Hepatocyte (in vitro differentiated cells): ENCODE data around the gene LHX3. TPM values are rescaled to one million over a fixed set of nuclear protein-coding genes. Genes with fewer than 3 reads are reported as not detected.

Experiments used
- DNase-seq: peaks from one replicate; pipeline ENCODE4 v3.0.0-alpha.2; 2016; ENCODE audit warnings: low spot score
- H2AFZ ChIP-seq: fragments of 200-600 bp; sonication (generic); 2 replicates; pipeline ENCODE4 v1.6.0; 2016; ENCODE audit warnings: antibody characterized with exemption, mild to moderate bottlenecking
- H3K27ac ChIP-seq: fragments of 200-600 bp; sonication (generic); 2 replicates; pipeline ENCODE4 v1.5.1; 2016; ENCODE audit warnings: mild to moderate bottlenecking
- H3K27me3 ChIP-seq: fragments of 200-600 bp; sonication (generic); 2 replicates; pipeline ENCODE4 v1.6.1; 2016
- H3K36me3 ChIP-seq: fragments of 200-600 bp; sonication (generic); replicated peaks from 2 replicates; pipeline ENCODE4 v1.5.1; 2016; ENCODE audit warnings: low read depth; ENCODE audit not compliant: insufficient read depth
- H3K4me1 ChIP-seq: fragments of 200-600 bp; sonication (generic); 2 replicates; pipeline ENCODE4 v1.5.1; 2016; ENCODE audit warnings: mild to moderate bottlenecking, moderate library complexity; ENCODE audit not compliant: insufficient read depth
- H3K4me2 ChIP-seq: fragments of 200-600 bp; sonication (generic); 2 replicates; pipeline ENCODE4 v1.6.0; 2016
- H3K4me3 ChIP-seq: fragments of 200-600 bp; sonication (generic); 2 replicates; pipeline ENCODE4 v1.5.1; 2016; ENCODE audit warnings: mild to moderate bottlenecking
- H3K79me2 ChIP-seq: fragments of 200-600 bp; sonication (generic); 2 replicates; pipeline ENCODE4 v1.6.0; 2017; ENCODE audit warnings: mild to moderate bottlenecking
- H3K9me2 ChIP-seq: fragments of 200-600 bp; sonication (generic); replicated peaks from 2 replicates; pipeline ENCODE4 v1.6.0; 2017; ENCODE audit warnings: mild to moderate bottlenecking; ENCODE audit not compliant: insufficient read depth
- H3K9me3 ChIP-seq: fragments of 200-600 bp; sonication (generic); 2 replicates; pipeline ENCODE4 v1.5.1; 2016; ENCODE audit warnings: low read depth, mild to moderate bottlenecking
- H4K20me1 ChIP-seq: fragments of 200-600 bp; sonication (generic); 2 replicates; pipeline ENCODE4 v1.6.0; 2016; ENCODE audit warnings: mild to moderate bottlenecking; ENCODE audit not compliant: insufficient read depth, poor library complexity, severe bottlenecking
- CTCF ChIP-seq: fragments of 200-600 bp; sonication (generic); IDR thresholded peaks from 2 replicates; pipeline ENCODE4 v1.5.1; 2016; ENCODE audit warnings: antibody characterized with exemption, mild to moderate bottlenecking; ENCODE audit not compliant: poor library complexity
- EZH2 ChIP-seq: fragments of 200-600 bp; sonication (generic); IDR thresholded peaks from 2 replicates; pipeline ENCODE4 v1.6.1; 2016; ENCODE audit warnings: antibody characterized with exemption, mild to moderate bottlenecking, borderline replicate concordance
- EZH2phosphoT487 ChIP-seq: fragments of 200-600 bp; sonication (generic); IDR thresholded peaks from one replicate; pipeline ENCODE4 v1.6.1; 2018; ENCODE audit warnings: antibody characterized with exemption, mild to moderate bottlenecking, low read depth, moderate library complexity; ENCODE audit not compliant: unreplicated experiment, severe bottlenecking
- WGBS: methylation state at CpG from one replicate; pipeline ENCODE4 v1.1.6; 2016; ENCODE audit warnings: low lambda C conversion rate; ENCODE audit errors: missing lambda C conversion rate; 5-methylcytosine and 5-hydroxymethylcytosine counted together
- polyA plus RNA-seq: library from polyadenylated mRNA; unstranded; fragments of >200 nt; fragmentation: Nextera tagmentation; extraction: Ambion mirVana; gene quantifications from 2 replicates; pipeline ENCODE4 v1.2.1, GENCODE V29; 2016
- total RNA-seq: library from RNA; depleted of rRNA; stranded (reverse); fragments of >200 nt; gene quantifications from 2 replicates; pipeline ENCODE4 v1.2.3, GENCODE V29; 2014

Gene LHX3
- total and polyA plus RNA-seq, 2 experiments from 2014 or later, result not detected

GRCh38 chr9:136216541-136217244 lies 11.8 kb upstream of the LHX3 start:
- DNase-seq, result no peak
- Histone ChIP-seq H3K79me2 (no peaks in the 10 kb centered on the region), H3K36me3 (peaks cover 4% of the 10 kb centered on the region), H3K9me2 (no peaks in the 10 kb centered on the region), H4K20me1 (no peaks in the 10 kb centered on the region), H2AFZ (no peak overlapping the region), H3K4me1 (no peaks in the 10 kb centered on the region), H3K27me3 (no peaks in the 10 kb centered on the region), H3K4me2 (no peak overlapping the region), H3K4me3 (no peak overlapping the region), H3K27ac (no peak overlapping the region), H3K9me3 (no peaks in the 10 kb centered on the region)
- 96% methylated on average over 36 of the region's 37 CpGs for WGBS
- TF ChIP-seq EZH2phosphoT487 (no peak), CTCF (no peak), EZH2 (no peak)

GRCh38 chr9:136213733-136214132 lies 8.8 kb upstream of the LHX3 start:
- peaks cover 4% of the 10 kb centered on the region for H3K36me3 ChIP-seq
- H3K4me3 ChIP-seq, result no peak overlapping the region
- H3K4me2 ChIP-seq, result no peak overlapping the region
- H3K79me2 ChIP-seq, result no peaks in the 10 kb centered on the region
- no peaks in the 10 kb centered on the region for H4K20me1 ChIP-seq
- H3K9me3 ChIP-seq, result no peaks in the 10 kb centered on the region
- no peak overlapping the region for H3K27ac ChIP-seq
- no peaks in the 10 kb centered on the region for H3K9me2 ChIP-seq
- no peak for TF ChIP-seq EZH2
- no peak for TF ChIP-seq EZH2phosphoT487
- TF ChIP-seq CTCF, result no peak
- H3K27me3 ChIP-seq, result no peaks in the 10 kb centered on the region
- no peaks in the 10 kb centered on the region for H3K4me1 ChIP-seq
- WGBS, result 90% methylated on average over 9 of the region's 9 CpGs
- H2AFZ ChIP-seq, result no peak overlapping the region
- no peak for DNase-seq

GRCh38 chr9:136212345-136212950 lies 7.5 kb upstream of the LHX3 start:
- no peaks in the 10 kb centered on the region for H3K9me2 ChIP-seq
- no peak for DNase-seq
- no peak overlapping the region for H3K4me3 ChIP-seq
- no peaks in the 10 kb centered on the region for H3K4me1 ChIP-seq
- H3K36me3 ChIP-seq, result peaks cover 4% of the 10 kb centered on the region
- no peak overlapping the region for H3K4me2 ChIP-seq
- no peaks in the 10 kb centered on the region for H3K79me2 ChIP-seq
- no peak overlapping the region for H3K27ac ChIP-seq
- H3K27me3 ChIP-seq, result no peaks in the 10 kb centered on the region
- H3K9me3 ChIP-seq, result no peaks in the 10 kb centered on the region
- no peaks in the 10 kb centered on the region for H4K20me1 ChIP-seq
- 92% methylated on average over 28 of the region's 28 CpGs for WGBS
- no peak overlapping the region for H2AFZ ChIP-seq
- TF ChIP-seq CTCF, result no peak
- no peak for TF ChIP-seq EZH2
- TF ChIP-seq EZH2phosphoT487, result no peak
